Neural crest cell (in vitro differentiated cells): ENCODE measurements around the gene RALGAPA1. TPM values are rescaled to one million over a fixed set of nuclear protein-coding genes. Genes with fewer than 3 reads are reported as not detected.

Experiments used
- DNase-seq: peaks from one replicate; pipeline ENCODE4 v3.0.0; 2021; ENCODE audit warnings: low read depth, mixed read lengths, low spot score
- H3K27ac Mint-ChIP-seq: one replicate; pipeline ENCODE4 v1.8.0; 2021; ENCODE audit warnings: mild to moderate bottlenecking, mixed read lengths; ENCODE audit not compliant: unreplicated experiment
- H3K27me3 Mint-ChIP-seq: 2 replicates; pipeline ENCODE4 v1.8.0; 2021; ENCODE audit warnings: low read depth, mild to moderate bottlenecking, mixed read lengths
- H3K36me3 Mint-ChIP-seq: 2 replicates; pipeline ENCODE4 v1.8.0; 2021; ENCODE audit warnings: low read depth, mild to moderate bottlenecking, mixed read lengths
- H3K4me1 Mint-ChIP-seq: 2 replicates; pipeline ENCODE4 v1.8.0; 2021; ENCODE audit warnings: mixed read lengths
- H3K4me3 Mint-ChIP-seq: one replicate; pipeline ENCODE4 v1.8.0; 2021; ENCODE audit warnings: mild to moderate bottlenecking, mixed read lengths
- H3K9me3 Mint-ChIP-seq: 2 replicates; pipeline ENCODE4 v1.8.0; 2021; ENCODE audit warnings: mixed read lengths
- total RNA-seq: library from RNA; stranded (reverse); gene quantifications from 2 replicates; pipeline ENCODE4 v1.2.1, GENCODE V29; 2021
- TF ChIP-seq, protein P1 (sequence below): fragments of 200-600 bp; sonication (generic); conservative IDR thresholded peaks from 2 replicates; pipeline ENCODE4 v1.5.0; 2021; ENCODE audit warnings: antibody characterized with exemption, mild to moderate bottlenecking

RALGAPA1 gene
- total RNA-seq, 1 donor from 2014 or later: 46.0 TPM

DNA sequence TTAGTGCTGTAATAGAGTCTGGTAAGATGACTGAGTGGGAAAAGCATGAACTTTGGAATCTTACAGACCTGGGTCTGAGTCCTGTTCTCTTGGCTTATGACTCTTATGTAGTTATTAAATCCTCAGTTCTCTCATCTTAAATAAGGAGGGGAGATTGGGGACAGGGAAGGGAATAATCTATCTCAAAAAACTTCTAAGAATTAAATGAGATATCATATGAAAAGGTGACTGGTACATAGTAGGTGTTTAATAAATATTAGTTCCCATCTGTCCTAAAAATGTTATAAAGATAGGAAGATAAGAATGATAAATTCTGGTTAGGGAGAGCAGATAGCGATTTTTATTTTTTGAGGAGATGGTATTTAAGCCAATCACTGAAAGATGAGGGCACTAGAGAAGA is 156.1 kb downstream of the RALGAPA1 start:
- peaks cover 3% of the 10 kb centered on the region for H3K36me3 Mint-ChIP-seq
- no peak overlapping the region for H3K4me3 Mint-ChIP-seq
- DNase-seq: no peak
- H3K27me3 Mint-ChIP-seq: no peaks in the 10 kb centered on the region
- no peaks in the 10 kb centered on the region for H3K4me1 Mint-ChIP-seq
- no peaks in the 10 kb centered on the region for H3K9me3 Mint-ChIP-seq
- no peak overlapping the region for H3K27ac Mint-ChIP-seq
- TF ChIP-seq, protein P1, sequence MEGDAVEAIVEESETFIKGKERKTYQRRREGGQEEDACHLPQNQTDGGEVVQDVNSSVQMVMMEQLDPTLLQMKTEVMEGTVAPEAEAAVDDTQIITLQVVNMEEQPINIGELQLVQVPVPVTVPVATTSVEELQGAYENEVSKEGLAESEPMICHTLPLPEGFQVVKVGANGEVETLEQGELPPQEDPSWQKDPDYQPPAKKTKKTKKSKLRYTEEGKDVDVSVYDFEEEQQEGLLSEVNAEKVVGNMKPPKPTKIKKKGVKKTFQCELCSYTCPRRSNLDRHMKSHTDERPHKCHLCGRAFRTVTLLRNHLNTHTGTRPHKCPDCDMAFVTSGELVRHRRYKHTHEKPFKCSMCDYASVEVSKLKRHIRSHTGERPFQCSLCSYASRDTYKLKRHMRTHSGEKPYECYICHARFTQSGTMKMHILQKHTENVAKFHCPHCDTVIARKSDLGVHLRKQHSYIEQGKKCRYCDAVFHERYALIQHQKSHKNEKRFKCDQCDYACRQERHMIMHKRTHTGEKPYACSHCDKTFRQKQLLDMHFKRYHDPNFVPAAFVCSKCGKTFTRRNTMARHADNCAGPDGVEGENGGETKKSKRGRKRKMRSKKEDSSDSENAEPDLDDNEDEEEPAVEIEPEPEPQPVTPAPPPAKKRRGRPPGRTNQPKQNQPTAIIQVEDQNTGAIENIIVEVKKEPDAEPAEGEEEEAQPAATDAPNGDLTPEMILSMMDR: no peak

DNA sequence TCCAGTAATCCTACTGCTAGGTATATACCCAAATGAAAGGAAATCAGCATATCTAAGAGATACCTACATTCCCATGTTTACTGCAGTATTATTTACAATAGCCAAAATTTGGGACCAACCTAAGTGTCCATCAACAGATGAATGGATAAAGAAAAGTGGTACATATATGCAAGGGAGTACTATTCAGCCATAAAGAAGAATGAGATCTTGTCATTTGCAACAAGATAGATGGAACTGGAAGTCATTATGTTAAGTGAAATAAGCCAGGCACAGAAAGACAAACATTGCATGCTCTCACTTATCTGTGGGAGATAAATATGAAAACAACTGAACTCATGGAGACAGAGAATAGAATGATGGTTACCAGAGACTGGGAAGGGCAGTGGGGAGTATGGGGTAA is 165.6 kb downstream of the RALGAPA1 start:
- Mint-ChIP-seq H3K4me3 (no peak overlapping the region), H3K27me3 (no peaks in the 10 kb centered on the region), H3K9me3 (peaks cover 20% of the 10 kb centered on the region), H3K4me1 (no peaks in the 10 kb centered on the region), H3K36me3 (peaks cover 52% of the 10 kb centered on the region), H3K27ac (no peak overlapping the region)
- DNase-seq: no peak
- TF ChIP-seq, protein P1: no peak

DNA sequence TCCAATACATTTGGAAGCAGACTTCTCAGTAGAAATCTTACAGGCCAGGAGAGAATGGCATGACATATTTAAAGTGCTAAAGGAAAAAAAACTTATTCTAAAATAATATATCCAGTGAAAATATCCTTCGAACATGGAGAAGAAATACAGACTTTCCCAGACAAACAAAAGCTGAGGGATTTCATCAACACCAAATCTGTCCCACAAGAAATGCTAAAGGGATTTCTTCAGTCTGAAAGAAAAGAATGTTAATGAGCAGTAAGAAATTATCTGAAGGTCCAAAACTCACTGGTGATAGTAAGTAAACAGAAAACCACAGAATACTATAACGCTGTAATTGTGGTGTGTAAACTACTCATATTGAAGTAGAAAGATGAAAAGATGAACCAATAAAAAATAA is 171.2 kb downstream of the RALGAPA1 start:
- TF ChIP-seq, protein P1: no peak
- no peak for DNase-seq
- Mint-ChIP-seq H3K27ac (no peak overlapping the region), H3K4me1 (no peaks in the 10 kb centered on the region), H3K27me3 (no peaks in the 10 kb centered on the region), H3K36me3 (peaks cover 45% of the 10 kb centered on the region), H3K9me3 (peaks cover 21% of the 10 kb centered on the region), H3K4me3 (no peak overlapping the region)

DNA sequence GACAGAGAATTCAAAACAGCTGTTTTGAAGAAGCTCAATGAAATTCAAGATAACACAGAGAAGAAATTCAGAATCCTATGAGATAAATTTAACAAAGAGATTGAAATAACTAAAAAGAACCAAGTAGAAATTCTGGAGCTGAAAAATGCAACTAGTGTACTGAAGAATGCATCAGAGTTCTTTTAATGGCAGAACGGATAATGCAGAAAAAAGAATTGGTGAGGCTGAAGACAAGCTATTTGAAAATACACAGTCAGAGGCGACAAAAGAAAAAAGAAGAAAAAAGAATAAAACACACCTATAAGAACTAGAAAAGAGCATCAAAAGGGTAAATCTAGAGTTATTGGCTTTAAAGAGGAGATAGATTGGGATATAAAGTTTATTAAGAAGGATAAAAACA is 171.8 kb downstream of the RALGAPA1 start:
- H3K4me3 Mint-ChIP-seq: no peak overlapping the region
- H3K9me3 Mint-ChIP-seq: peaks cover 19% of the 10 kb centered on the region
- DNase-seq: no peak
- no peaks in the 10 kb centered on the region for H3K27me3 Mint-ChIP-seq
- H3K36me3 Mint-ChIP-seq: peaks cover 39% of the 10 kb centered on the region
- H3K4me1 Mint-ChIP-seq: no peaks in the 10 kb centered on the region
- H3K27ac Mint-ChIP-seq: no peak overlapping the region
- TF ChIP-seq, protein P1: no peak

DNA sequence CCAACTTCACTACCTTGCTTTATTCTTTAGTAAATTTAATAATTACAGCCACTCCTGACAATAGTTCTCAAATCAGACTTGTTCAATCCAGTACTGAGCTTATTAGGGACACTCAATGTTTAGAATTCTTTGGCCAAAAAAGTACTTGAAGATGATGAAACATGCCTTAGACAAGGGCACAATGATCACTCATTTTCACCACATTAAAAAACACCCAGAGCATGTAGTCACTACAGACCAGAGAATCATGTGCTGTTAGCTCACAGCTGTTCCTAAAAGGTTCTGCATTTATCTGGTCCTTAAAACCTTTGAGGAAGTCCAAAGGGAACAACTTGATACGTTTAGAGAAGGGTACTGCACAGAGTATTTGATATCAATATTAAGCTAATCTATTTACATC is 176.4 kb downstream of the RALGAPA1 start:
- DNase-seq: no peak
- Mint-ChIP-seq H3K9me3 (peaks cover 5% of the 10 kb centered on the region), H3K27ac (no peak overlapping the region), H3K36me3 (peaks cover 13% of the 10 kb centered on the region), H3K4me3 (no peak overlapping the region), H3K4me1 (no peaks in the 10 kb centered on the region), H3K27me3 (no peaks in the 10 kb centered on the region)
- TF ChIP-seq, protein P1: no peak

DNA sequence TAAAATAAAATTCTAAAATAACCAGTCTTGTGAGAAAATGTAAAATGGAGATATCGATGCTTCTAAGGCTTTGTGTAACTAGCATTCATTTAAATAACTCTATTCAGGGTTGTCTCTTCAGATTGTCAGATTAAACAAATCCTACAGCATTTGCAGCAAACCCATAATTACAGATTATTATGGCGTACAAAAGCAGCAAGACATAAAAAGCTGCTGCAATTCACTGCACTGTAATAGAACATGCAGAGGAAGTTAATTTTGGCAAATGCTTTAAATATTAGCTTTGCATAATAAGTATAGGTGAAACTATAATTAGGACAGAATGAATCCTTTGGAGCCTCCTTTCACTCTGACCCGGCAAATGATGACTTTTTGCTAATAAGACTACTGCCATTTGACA is 176.8 kb downstream of the RALGAPA1 start:
- TF ChIP-seq, protein P1: no peak
- Mint-ChIP-seq H3K4me1 (no peaks in the 10 kb centered on the region), H3K27me3 (no peaks in the 10 kb centered on the region), H3K9me3 (peaks cover 4% of the 10 kb centered on the region), H3K36me3 (peaks cover 9% of the 10 kb centered on the region), H3K27ac (no peak overlapping the region), H3K4me3 (no peak overlapping the region)
- DNase-seq: no peak
